Measurements from ENCODE around the gene SHLD2.
A peak's percentile ranks its signal among the peaks of the same experiment; 100 is the strongest.
"Not testable (repeated sequence)": the region's sequence is repeated elsewhere in the genome, so short reads cannot be mapped to it uniquely, and the experiment has no call there.

SHLD2 gene

GRCh38 chr10:87084291-87084782 is 10.7 kb upstream of the SHLD2 start:
- DNase-seq (ENCODE audit: low read depth in 1 of 2, low spot score in 1 of 2): not testable (repeated sequence)

DNA sequence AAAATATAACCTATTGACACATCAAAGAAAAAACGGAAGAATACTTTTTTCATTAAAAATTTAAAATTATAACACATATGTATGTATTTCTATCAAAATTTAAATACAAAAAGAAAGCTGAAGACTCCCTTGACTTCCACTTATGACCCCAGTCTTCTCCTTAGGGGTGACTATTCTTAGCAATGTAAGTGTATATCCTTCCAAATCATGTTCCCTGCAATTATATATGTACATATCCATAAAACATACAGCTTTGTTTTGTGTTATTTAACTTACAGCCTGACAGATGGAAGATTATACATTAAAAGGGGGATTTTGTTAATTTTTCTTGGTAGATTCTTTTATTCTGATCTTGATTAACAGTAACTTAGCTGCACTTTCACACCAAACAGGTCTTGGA is 9.5 kb upstream of the SHLD2 start:
- no peak for DNase-seq (ENCODE audit: low read depth in 1 of 2, low spot score in 1 of 2)

DNA sequence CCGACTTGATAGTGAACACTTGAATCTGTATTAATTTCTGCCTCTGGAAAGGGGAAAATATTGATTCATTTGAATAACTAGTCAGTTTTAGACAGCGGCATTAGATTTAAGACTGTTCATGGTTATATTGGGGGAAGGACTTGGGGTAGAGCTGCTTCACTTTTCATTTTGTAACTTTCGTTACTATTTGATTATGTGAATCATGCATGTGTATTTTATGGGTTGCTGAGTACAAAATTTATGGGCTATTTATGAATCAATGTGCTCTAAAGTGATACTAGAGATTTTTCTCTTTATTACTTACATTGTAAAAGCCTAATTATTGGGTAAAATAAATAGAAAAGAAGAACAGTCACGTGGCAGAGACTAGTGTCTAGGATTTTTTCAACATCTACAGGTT is 5.3 kb upstream of the SHLD2 start:
- no peak for DNase-seq (ENCODE audit: low read depth in 1 of 2, low spot score in 1 of 2)

DNA sequence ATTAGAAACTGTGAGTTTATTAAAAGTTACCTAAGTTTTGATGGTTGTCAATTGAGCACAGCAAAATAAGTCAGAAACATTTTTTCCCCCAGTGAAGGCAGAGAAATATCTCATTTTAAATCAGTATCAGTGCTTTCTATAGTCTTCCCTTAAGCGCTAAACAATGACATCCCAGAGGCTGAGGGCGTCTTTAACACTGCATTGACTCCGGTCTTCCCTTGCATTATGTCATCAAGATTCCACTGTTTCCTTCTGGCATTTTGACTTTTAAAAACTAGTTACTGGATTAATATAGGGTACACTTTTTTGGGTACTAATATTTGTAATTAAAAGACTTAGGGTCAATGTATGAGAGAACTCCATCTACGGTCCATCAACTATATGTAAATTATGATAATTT is 4.2 kb upstream of the SHLD2 start:
- no peak for DNase-seq (ENCODE audit: low read depth in 1 of 2, low spot score in 1 of 2)

GRCh38 chr10:87092376-87092860 is 2.6 kb upstream of the SHLD2 start:
- no peak for DNase-seq (ENCODE audit: low read depth in 1 of 2, low spot score in 1 of 2)

GRCh38 chr10:87092861-87093631 is 2.0 kb upstream of the SHLD2 start:
- no peak for DNase-seq (ENCODE audit: low read depth in 1 of 2, low spot score in 1 of 2)

- DNase-seq (ENCODE audit: low read depth in 1 of 2, low spot score in 1 of 2): peak; percentile 30 to 59
Measured at GRCh38 chr10:87093632-87094372, 1.2 kb upstream of the SHLD2 start.

DNA sequence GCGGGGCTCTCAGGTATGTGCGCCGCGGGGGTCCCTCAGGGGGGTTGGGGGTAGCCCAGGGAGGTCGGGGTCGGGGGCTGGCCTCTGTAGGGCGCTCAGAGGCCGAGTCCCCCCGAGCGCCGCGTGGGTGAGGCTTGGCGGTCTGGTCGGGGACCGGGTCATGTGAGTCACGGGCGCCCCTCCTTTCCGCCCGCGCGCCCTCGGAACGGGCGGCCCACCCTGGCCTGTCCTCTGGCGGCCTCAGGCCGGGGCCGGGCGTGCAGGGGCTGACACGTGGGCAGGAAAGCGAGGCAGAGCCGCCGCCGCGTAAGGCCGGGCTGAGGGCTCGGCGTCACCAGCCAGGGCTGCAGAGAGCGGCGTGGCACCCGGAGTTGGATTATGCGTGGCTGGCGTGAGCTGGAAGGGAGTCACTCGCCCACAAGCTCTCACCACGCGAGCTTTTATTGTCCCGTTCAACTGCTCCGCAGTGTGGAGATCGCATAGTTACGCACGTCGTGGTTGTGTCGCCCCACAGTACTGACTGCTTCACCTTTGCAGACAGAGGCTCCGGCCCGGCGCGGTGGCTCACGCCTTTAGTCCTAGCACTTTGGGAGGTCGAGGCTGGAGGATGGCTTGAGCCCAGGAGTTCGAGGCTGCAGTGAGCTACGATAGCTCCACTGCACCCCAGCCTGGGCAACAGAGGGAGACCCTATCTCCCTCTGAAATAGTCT is 385 bp downstream of the SHLD2 start:
- DNase-seq (ENCODE audit: low read depth in 1 of 2, low spot score in 1 of 2): peak; percentile 55 to 57

DNA sequence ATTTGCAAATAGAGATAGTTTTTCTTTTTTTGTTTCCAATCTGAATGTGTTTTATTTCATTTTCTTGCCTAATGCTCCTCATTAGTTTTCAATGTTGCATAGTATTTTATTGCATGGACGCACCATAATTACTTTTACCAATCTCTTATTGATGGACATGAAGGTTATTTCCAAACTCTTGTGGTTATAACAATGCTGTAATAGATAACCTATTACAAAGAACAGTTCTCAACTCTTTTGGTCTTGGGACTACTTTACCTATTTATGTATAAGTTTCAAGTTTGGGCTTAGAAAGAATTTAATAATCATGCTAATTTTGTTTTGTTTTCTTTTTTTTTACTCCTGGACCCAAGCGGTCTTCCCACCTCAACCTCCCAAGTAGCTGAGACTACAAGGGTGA is 7.0 kb downstream of the SHLD2 start:
- DNase-seq (ENCODE audit: low read depth in 1 of 2, low spot score in 1 of 2): no peak

GRCh38 chr10:87104727-87105126 is 9.7 kb downstream of the SHLD2 start:
- not testable (repeated sequence) for DNase-seq (ENCODE audit: low read depth in 1 of 2, low spot score in 1 of 2)

GRCh38 chr10:87105446-87106124 is 10.6 kb downstream of the SHLD2 start:
- no peak for DNase-seq (ENCODE audit: low read depth in 1 of 2, low spot score in 1 of 2)

- DNase-seq (ENCODE audit: low read depth in 1 of 2, low spot score in 1 of 2): not testable (repeated sequence)
Measured at GRCh38 chr10:87118122-87118521, 23.1 kb downstream of the SHLD2 start.

DNA sequence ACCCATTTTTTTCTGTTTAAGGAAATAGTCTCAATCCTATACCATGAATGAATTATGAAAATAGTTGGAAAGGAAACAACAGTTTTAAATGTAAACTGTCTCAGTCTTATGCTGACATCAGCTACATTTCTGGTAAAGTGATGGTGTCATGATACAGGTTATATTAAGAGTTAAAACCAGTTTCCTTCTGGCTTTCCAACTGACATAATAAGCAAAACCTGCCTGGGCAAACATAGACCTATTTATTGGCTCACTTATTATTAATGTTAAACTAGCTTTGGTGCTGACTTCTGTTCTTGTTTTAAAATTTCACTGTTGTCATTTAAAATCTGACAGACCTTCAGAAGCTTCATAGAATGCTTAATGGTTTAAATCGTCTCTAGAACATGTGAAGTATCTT is 24.0 kb downstream of the SHLD2 start:
- DNase-seq (ENCODE audit: low read depth in 1 of 2, low spot score in 1 of 2): not testable (repeated sequence)

DNA sequence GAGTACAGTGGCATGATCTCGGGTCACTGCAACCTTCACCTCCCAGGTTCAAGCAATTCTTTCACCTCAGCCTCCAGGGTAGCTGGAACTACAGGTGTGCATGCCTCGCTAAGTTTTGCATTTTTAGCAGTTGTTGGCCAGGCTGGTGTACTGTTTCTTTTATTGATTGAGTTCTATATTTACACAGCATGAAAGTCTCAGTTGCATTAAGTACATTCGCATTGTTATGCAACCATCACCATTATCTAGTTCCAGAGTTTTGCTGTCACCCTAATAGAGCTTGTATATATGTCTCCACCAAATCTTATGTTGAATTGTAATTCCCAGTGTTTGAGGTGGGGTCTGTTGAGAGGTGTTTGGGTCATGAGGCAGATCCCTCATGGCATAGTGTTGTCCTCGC is 28.3 kb downstream of the SHLD2 start:
- DNase-seq (ENCODE audit: low read depth in 1 of 2, low spot score in 1 of 2): not testable (repeated sequence)

- DNase-seq (ENCODE audit: low read depth in 1 of 2, low spot score in 1 of 2): not testable (repeated sequence)
Measured at GRCh38 chr10:87127048-87127447, 32.0 kb downstream of the SHLD2 start.

GRCh38 chr10:87127607-87128156 is 32.7 kb downstream of the SHLD2 start:
- not testable (repeated sequence) for DNase-seq (ENCODE audit: low read depth in 1 of 2, low spot score in 1 of 2)

- DNase-seq (ENCODE audit: low read depth in 1 of 2, low spot score in 1 of 2): not testable (repeated sequence)
Measured at GRCh38 chr10:87132176-87132575, 37.2 kb downstream of the SHLD2 start.

GRCh38 chr10:87133936-87134335 is 38.9 kb downstream of the SHLD2 start:
- DNase-seq (ENCODE audit: low read depth in 1 of 2, low spot score in 1 of 2): not testable (repeated sequence)

GRCh38 chr10:87134440-87134839 is 39.4 kb downstream of the SHLD2 start:
- DNase-seq (ENCODE audit: low read depth in 1 of 2, low spot score in 1 of 2): not testable (repeated sequence)

GRCh38 chr10:87137478-87137877 is 42.5 kb downstream of the SHLD2 start:
- DNase-seq (ENCODE audit: low read depth in 1 of 2, low spot score in 1 of 2): not testable (repeated sequence)

Data from stimulated activated CD4-positive, alpha-beta T cell treated with anti-CD3 and anti-CD28 coated beads, Interleukin-15, amount 100 ng/mL, for 1 hour (primary cell).